Right hindlimb (tissue), 1 donor: Measurements from ENCODE around the gene TSPAN32.
"Not testable (repeated sequence)": the region's sequence is repeated elsewhere in the genome, so short reads cannot be mapped to it uniquely, and the experiment has no call there.

ENCODE experiments used
- DNase-seq: peaks from one replicate; pipeline ENCODE4 v3.0.0-alpha.2; 2018

TSPAN32 gene

DNA sequence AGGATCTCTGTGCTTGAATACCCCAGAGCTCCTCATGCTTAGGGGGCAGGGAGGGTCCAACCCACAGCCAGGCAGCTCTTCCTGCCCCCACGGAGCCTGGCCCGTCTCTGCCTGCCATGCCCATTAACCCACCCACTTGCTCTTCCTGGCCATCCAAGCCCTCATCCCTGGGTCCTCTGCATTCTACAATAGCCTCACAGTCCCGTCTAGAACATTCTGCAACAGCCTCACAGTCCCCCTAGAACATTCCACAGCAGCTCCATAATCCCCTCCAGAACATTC lies 15.1 kb downstream of the TSPAN32 start:
- DNase-seq: no peak

DNA sequence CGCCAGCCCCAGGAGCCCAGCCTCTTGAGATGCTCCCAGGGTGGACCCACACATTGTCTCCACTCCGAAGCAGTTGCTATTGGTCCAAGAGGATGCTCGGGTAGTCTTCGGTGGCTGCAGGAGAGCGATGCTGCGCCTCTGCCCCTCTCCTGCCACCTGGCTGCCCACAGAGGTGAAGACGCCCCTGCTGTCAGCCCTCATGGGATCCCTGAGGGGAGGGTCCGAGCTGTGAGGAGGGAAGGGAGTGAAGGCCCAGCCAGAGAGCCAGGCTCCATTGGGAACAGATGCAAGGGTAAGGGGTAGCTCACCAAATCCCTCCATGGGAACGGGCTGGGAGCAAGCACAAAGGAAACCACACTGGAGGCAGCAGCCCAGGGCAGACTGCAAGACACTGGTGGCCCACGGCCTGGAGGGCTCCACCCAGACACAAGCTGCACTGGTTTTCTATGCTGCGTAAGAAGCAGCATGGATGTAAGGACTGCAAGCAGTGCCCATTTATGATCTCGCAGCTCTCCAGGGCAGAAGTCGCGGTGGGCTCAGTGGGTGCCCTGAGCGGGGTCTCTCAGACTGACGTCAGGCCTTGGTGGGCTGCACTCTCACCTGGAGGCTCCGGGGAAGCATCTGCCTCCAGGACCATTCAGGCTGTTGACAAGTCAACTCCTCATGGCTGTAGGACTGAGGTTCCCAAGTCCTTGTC lies 15.7 kb downstream of the TSPAN32 start:
- no peak for DNase-seq

DNA sequence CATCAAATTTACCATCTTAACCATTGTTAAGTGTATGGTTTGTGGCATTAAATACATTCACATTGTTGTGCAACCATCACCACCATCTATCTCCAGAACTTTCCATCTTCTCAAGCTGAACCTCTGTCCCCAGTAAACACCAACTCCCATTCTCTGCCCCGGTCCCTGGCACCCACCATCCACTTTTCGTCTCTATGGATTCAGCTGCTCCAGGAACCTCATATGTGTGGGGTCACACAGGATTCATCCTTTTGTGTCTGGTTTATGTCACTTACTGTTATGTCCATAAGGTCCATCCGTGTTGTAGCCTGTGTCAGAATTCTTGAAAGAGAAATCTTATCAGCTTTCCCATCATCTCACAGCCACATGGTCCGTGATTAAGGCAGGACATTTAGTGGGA lies 16.3 kb downstream of the TSPAN32 start:
- DNase-seq: no peak

DNA sequence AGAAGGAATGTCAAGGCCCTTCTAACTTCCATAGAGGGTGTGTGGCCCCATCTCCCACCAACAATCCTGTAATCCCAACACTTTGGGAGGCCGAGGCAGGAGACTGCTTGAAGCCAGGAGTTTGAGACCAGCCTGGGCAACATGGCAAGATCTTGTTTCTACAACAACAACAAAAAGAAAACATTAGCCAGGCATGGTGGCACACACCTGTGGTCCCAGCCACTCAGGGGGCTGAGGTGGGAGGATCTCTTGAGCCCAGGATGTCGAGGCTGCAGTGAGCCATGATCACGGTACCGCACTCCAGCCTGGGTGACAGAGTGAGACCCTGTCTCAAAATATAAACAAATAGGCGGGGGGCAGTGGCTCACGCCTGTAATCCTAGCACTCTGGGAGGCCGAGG lies 16.9 kb downstream of the TSPAN32 start:
- DNase-seq: no peak

DNA sequence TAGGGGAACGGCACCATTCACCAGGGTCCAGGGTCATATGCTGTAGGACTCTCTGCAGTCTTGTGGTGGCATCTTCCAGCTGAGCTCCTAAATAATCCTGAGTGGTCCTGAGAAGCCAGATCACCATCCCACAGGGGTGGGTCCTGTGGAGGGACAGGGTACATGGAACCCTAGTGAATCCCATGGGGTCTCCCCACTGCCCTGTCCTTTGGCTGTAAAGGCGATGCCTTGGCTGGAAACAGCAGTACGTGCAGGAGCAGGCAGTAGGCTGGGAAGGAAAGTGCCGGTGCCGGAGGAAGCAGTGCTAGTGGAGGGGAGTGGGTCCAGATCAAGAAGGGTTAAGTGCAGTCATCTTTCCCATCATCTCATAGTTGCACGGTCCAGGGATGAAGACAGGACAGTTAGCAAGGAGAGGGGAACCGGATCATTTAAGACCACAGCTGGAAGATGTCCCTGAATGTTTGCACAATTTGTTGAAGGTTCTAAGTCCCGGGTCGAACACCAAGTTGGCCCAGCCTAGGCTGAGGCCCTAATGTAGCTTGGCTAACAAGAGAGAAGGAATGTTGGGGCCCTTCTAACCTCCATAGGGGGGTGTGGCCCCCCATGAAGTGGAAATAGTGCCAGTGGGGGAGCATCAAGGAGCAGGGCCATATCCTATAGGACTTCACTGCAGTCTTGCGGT lies 18.1 kb downstream of the TSPAN32 start:
- DNase-seq: no peak

DNA sequence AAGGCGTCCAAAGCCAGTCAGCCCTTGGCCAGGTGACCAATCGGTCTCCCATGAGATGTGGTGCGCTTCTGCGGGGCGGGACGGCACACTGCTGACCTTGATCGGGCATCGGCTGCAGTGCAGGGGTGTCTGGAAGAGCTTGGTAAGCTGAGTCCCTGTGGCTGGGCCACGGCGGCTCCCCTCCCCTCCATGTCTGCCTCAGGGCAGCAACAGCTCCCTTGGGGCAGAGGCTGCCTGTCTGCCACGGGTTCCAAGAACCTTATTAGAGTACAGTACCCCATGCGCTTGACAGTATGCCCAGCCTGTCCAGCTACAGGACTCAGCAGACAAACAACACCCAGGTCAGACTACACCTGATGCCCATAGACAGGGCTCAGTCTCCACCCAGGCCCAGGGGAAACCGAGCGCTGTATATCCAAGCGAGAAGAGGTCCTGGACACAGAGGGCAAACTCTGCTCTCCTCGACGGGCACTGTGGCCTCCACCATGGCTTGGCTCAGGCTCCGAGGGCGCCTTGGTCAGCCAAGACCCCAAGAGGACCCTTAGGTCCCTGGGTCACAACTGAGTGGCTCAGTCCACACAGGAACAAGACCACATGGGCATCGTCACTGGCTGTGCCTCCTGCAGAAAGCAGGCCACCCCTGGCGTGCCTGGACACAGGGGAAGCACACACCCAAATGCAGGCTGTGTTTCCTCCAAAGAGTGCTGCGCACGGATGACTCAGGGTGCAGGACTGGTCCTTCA lies 18.9 kb downstream of the TSPAN32 start:
- no peak for DNase-seq

DNA sequence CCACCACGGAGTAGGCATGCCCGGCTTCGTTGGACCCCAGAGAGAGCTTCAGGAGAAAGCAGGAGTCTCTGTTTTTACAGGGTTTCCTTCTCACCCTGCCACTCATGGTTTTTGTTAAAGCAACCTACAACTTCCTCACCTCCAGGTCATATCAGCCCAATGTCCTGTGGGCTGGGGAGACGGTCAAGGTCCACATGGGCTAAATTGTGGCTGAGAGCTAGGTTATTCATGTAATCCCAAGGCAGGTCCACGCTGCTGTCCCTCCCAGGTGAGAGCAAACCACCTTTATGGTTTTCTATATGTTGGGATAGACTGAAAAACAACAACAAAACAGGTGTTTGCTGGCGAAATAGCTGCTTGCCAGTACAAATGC lies 19.5 kb downstream of the TSPAN32 start:
- no peak for DNase-seq

DNA sequence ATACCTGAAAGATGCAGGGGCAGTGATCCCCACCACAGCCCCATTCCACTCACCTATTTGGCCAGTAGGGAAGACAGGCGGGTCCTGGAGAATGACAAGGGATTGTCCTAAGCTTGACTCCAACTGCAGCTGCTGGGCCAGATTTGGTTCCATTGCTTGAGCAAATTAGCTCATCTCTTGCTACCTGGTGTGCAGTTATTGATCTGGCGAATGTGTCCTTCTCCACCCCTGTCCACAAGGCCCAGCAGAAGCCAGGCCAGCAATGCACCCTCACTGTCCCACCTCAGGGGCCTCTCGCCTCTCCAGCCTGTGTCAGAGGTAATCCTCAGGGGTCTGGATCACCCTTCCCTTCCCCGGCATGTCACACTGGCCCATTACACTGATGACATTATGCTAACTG lies 23.3 kb downstream of the TSPAN32 start:
- no peak for DNase-seq

DNA sequence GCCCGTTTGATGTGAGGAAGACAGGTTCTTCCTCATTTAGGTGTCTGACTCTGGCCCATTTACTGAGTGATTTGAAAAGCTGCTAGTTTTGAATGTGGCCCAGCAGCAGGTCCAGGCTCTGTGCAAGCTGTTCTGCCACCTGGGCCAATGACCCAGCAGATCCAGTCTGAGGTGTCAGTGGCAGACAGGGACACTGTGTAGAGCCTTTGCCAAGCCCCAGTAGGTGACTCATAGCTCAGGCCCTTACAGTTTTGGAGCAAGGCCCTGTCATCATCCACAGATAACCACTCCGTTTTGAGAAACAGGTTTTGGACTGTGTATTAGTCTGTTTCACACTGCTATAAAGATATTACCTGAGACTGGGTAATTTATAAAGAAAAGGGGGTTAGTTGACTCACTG lies 23.9 kb downstream of the TSPAN32 start:
- no peak for DNase-seq

DNA sequence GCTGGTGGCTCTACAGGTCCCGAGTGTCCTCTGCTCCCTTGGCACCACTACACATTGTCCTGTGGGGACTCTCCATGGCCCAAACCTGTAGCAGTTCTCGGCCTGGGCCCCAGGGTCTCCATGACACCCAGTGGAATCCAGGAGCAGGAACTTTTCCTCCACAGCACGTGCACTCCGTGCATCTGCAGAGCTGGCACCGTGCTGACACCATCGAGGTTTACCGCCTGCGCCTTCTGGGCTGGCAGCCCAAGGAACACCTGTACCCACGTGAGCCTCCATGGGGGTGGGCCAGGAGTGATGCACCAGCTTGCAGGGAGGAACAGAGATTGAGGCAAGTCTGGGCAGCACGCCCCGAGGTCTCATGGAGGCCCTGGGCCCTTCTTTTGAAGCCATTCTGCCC lies 25.2 kb downstream of the TSPAN32 start:
- no peak for DNase-seq

DNA sequence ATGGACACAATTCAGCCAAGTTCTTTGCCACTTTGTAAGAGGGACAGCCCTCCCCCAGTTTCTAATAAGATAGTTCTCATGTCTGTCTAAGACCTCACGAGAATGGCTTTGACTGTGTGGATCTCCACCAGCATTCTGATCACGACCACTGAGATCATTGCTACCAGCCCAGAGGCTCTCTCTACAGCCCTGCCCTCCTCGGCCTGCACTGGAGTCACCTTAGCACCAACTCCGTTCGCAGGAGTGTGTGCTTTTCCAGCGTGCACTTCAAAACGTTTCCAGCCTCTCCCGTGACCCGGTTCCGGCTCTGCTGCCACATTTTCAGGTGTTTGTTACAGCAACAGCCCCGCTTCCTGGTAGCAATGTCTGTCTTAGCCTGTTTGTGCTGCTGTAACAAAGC lies 26.2 kb downstream of the TSPAN32 start:
- DNase-seq: no peak

DNA sequence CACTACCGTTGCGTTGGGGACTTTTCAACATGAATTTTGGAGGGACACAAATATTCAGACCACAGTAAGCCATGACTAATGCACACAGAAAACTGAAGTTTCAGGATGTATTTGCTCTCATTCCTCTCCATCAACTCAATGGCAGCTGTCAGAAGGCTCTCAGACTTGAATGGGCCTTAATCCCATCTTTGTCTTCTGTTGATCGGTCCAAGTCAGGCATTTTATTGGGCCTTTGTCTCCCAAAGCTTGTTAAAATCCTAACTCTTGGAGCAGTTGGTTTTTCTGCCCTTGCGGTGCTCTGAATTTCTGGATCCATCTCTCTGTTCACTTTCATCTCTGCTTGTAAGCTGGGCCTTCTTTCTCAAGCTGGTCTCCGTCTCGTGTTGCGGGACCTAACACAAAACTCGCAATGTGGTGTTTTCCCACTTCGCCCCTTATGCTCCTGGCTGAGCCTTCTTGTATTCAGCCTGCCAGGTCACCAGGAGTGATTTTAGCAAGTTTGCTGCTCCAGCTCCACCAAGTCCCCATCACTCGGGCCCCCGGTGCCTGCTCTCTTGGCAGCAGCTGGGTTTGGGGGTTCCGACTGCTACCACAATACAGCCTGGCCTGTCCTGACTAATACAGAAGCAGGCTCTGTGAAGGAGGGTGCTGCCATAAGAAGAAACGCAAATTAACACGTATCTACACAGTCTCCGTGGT lies 27.0 kb downstream of the TSPAN32 start:
- no peak for DNase-seq

DNA sequence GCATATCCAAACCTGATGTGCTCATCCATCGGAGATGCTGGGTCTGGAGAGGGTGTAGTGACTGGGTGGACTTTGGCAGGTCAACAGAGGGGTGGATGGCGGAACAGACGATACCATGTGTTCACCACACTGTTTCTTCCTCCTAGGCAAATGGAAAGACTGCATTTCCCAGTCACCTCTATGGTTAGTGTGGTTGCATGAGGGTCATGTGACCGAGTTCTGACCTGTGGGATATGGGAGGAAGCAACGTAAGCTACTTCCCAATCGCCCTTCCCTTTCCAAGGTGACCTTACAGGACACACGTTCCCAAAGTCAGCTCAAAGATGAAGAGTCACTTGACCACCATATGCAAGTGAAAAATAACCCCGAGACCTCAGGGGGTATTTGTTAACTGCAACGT lies 27.7 kb downstream of the TSPAN32 start:
- no peak for DNase-seq

DNA sequence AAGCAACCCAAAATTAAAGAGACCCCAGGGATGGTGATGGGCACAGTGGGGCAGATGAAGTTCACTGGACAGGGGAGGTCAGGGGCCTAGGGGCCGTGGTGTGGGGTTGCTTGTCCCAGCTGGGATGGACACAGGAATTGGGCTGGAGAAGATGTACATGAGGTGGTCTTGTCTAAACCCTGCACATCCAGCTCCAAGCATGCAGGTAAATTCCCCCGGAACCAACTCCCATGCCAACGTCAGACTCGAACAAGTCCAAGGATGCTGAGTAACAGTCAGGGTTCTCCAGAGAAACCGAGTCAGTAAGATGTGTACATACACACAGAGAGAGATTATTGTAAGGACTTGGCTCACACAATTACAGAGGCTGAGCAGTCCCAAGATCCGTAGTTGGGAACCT lies 28.9 kb downstream of the TSPAN32 start:
- DNase-seq: no peak

DNA sequence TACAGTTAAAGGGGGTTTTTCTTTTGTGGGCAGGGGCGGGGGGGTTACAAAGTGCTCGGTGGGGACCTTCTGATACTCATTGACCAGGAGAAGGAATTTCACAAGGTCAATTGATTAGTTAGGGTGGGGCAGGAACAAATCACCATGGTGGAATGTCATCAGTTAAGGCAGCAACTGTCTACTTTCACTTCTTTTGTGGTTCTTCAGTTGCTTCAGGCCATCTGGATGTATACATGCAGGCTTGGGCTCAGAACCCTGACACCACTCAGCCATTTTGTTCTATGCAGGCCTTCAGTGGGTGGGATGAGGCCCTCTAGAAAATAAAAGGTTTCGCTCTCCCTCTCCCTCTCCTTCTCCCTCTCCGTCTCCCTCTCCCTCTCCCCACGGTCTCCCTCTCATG lies 29.6 kb downstream of the TSPAN32 start:
- no peak for DNase-seq

DNA sequence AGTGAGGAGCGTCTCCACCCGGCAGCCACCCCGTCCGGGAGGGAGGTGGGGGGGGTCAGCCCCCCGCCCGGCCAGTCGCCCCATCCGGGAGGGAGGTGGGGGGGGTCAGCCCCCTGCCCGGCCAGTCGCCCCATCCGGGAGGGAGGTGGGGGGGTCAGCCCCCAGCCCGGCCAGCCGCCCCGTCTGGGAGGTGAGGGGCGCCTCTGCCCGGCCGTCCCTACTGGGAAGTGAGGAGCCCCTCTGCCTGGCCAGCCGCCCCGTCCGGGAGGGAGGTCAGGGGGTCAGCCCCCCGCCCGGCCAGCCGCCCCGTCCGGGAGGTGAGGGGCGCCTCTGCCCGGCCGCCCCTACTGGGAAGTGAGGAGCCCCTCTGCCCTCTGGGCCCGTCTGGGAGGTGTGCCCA lies 30.8 kb downstream of the TSPAN32 start:
- not testable (repeated sequence) for DNase-seq

DNA sequence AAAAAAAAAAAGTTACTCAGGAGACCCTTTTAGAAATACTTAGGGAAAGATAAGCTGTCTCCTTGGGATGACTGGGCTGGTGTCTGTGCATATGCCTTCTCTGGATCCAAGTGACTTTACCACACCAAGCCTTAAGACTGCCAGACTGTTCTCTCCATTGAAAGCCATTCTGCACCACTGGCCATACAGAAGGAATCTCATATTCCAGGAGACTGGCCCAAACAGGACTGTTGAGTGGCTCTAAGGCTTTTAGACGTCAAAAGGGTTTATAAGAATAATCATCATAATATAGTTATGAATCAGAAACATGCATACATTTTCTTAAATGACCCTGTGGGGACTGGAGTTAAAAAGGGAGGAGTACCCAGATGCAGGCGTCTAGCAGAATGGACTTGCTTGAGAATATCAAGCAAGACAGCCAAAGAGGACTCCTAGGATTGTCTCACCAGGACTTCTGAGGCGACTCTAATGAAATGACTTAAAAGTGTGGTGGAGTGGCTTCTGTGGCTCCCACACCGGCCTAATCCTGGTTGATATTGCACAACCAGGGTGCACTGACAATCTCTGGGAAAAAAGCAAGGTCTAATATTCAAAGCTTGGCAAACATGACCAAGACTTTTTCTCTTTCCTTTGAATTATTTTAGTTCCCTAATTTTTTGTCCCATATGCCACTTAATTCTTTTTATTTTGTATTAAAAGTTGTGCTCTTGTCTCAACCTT lies 31.8 kb downstream of the TSPAN32 start:
- DNase-seq: not testable (repeated sequence)

DNA sequence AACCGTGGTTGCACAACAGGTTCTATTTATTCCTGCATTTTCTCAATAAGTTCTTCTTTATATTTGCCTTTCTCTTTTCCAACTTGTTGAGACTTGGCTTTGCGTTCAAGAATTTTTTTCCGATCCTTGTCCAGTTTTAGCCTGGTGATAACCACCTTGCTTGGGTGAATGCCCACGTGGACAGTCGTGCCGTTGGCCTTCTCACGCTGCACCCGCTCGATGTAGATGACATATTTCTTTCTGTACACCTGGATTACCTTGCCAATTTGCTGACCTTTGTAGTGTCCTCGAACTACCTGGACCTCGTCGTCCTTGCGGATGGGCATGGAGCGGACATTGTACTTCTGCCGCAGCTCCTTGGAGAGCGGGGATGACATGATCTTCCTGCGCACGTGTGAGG lies 33.5 kb downstream of the TSPAN32 start:
- DNase-seq: not testable (repeated sequence)

DNA sequence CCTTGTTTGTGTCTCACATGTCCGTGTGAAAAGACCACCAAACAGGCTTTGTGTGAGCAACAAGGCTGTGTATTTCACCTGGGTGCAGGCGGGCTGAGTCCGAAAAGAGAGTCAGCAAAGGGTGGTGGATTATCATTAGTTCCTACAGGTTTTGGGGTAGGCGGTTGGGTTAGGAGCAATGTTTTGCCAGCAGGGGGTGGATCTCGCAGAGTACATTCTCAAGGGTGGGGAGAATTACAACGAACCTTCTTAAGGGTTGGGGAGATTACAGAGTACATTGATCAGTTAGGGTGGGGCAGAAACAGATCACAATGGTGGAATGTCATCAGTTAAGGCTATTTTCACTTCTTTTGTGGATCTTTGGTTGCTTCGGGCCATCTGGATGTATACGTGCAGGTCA lies 36.9 kb downstream of the TSPAN32 start:
- not testable (repeated sequence) for DNase-seq

DNA sequence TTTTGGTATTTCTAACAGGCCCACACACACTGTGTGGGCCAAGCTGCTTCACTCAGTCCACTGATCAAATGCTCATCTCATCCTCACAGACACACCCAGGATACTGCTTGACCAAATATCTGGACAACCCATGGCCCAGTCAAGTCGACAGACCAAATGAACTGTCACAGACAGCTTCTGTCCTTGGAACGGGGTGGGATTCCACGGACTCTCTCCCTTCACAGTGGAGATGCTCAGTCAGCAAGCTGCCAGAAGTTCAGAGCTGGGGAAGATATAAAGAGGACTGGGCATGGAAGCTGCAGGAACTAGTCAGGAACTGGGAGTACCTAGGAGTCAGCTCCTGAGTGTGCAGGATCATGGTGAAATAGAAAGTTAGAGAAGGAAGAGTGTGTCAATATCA lies 40.7 kb downstream of the TSPAN32 start:
- no peak for DNase-seq

DNA sequence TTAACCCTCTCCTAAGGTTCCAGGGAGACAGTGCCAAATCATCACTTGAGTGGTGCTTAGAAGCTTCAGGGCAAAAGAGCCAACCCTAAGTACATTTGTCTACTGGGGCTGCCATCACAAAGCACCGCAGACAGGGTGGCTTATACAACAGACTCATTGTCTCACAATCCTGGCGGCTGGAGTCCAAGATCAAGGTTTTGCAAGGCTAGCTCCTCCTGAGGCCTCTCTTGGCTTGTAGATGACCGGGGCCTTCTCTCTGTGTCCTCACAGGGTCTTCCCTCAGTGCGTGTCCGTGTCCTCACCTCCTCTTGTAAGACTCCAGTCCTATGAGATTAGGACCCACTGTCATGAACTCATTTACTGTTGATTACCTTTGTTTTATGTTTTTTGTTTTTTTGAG lies 41.2 kb downstream of the TSPAN32 start:
- DNase-seq: no peak

DNA sequence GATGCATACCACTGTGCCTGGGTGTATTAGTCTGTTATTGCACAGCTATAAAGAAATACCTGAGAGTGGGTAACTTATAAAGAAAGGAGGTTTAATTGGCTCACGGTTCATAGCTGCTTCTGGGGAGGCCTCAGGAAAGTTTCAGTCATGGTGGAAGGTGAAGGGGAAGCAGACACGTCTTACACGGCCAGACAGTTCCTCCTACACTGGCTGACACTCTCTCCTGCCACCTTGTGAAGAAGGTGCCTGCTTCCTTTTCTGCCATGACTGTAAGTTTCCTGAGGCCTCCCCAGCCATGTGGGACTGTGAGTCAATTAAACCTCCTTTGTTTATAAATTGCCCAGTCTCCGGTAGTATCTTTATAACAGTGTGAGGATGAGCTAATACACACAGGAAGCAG lies 41.7 kb downstream of the TSPAN32 start:
- no peak for DNase-seq

DNA sequence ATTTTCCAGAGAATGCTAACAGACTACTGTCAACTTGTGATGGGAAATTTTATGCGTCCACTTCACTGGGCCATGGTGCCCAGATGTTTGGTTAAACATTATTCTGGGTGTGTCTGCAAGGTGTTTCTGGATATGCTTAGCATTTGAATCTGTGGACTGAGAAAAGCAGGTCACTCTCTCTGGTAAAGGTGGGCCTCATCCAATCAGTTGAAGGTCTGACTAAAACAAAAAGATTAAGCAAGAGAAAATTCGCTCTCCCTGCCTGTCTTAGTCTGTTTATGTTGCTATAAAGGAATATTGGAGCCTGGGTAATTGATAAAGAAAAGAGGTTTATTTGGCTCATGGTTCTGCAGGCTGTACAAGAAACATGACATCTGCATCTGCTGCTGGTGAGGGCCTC lies 43.2 kb downstream of the TSPAN32 start:
- DNase-seq: no peak
